Measurements from ENCODE around the gene DNMBP.
"Not testable (repeated sequence)": the region's sequence is repeated elsewhere in the genome, so short reads cannot be mapped to it uniquely, and the experiment has no call there.

DNMBP gene

DNA sequence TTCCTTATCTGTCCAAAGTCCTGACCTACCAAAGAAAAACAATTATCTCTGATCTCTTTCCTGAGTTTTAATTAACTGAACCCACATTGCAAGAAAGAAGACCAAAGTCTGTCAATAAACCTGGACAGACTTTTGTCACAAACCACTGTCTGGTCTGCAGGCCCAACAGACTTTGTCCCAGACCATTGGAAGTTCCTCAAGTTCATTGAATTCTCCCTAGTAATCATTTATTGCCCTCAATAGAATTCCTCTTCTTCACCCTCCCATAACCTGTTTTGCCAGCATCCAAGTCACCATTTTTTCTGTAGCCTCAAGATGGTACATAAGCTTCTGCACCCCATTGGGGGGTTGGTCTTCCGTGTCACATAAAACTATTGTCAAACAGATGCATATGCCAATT lies 3.9 kb upstream of the DNMBP start:
- H3K27ac ChIP-seq = no peak overlapping the region
- TF ChIP-seq, protein P1, sequence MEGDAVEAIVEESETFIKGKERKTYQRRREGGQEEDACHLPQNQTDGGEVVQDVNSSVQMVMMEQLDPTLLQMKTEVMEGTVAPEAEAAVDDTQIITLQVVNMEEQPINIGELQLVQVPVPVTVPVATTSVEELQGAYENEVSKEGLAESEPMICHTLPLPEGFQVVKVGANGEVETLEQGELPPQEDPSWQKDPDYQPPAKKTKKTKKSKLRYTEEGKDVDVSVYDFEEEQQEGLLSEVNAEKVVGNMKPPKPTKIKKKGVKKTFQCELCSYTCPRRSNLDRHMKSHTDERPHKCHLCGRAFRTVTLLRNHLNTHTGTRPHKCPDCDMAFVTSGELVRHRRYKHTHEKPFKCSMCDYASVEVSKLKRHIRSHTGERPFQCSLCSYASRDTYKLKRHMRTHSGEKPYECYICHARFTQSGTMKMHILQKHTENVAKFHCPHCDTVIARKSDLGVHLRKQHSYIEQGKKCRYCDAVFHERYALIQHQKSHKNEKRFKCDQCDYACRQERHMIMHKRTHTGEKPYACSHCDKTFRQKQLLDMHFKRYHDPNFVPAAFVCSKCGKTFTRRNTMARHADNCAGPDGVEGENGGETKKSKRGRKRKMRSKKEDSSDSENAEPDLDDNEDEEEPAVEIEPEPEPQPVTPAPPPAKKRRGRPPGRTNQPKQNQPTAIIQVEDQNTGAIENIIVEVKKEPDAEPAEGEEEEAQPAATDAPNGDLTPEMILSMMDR (conservative IDR thresholded peaks at IDR 0.05) = no peak

DNA sequence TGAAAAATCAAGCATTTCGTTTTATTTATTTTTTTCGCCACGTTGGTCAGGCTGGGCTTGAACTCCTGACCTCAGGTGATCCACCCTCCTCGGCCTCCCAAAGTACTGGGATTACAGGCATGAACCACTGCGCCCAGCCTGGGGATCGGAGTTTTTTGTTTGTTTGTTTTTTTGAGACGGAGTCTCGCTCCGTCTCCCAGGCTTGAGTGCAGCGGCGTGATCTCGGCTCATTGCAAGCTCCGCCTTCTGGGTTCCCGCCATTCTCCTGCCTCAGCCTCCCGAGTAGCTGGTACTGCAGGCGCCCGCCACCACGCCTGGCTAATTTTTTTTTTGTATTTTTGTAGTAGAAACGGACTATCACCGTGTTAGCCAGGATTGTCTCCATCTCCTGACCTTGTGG lies 2.2 kb upstream of the DNMBP start:
- H3K27ac ChIP-seq = not testable (repeated sequence)

DNA sequence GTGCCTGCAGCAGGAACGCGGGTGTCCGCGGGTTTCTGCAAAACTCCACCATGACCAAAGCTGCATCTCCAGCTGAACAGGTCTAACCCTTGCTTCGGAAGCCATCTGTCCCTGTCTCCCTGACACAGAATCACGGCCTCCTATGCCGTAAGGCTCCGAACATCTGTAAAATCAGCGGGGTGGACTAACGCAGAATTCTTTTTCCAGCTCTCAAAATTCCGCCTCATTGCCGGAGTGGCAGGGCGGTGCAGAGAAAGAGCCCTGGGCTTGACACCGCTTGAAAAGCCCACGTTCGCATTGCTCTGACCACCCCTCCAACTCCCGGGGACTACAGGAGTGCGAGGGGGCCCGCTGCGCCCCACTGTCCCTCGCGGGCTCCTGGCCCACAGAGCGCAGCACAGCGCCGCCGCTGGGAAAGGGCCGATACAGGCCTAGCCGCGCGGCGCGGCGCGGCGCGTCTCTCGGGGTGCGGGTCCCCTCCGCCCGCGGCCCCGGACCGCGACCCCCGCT lies 409 bp downstream of the DNMBP start:
- peak overlapping the region; percentile 70 for H3K27ac ChIP-seq
- TF ChIP-seq, protein P1 (conservative IDR thresholded peaks at IDR 0.05) = no peak

DNA sequence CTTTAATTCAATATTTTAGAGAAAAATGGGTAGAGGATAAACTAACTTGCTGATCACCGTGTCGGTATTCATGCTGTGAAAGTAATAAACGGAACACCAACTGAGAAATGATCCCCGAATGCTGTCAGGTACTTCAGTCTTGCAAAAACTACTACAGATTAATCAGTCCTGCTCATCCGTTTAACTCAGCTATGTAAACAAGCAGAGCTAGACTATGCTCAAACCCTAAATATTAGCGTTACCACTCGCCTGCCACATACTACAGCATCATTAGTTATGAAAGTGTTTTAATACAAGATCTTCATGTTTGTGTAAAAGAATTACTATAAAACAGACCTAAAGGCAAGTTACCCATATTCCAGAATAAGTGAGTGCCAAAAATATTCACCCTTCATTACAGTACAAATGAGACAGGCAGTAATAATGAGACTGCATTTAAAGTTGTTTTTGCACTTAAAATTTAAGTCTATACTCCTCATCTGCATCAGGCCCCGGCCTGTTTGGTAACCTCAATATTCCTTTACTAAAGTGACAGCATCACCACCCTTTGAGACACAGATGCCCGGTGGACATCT lies 952 bp downstream of the DNMBP start:
- peak overlapping the region; percentile 70 for H3K27ac ChIP-seq
- TF ChIP-seq, protein P1 (conservative IDR thresholded peaks at IDR 0.05) = no peak

DNA sequence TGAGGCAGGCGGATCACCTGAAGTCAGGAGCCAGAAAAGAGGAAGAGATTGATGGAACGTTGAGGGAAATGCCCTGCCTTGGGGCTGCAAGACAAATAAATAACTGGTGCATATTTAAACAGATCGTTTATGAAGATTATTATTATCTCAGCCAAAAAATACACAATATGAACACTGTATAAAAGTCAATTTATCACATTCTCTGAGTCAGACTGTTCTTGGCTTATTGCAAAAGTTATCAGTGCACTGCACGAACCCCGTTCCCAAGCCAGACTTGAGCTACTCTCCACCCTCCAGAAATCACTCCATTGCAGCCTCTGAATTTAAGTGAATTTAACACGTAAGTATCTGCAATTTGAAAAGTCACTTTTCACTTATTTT lies 1.6 kb downstream of the DNMBP start:
- TF ChIP-seq, protein P1 (conservative IDR thresholded peaks at IDR 0.05) = no peak
- H3K27ac ChIP-seq = peak overlapping the region; percentile 70; the same call in 1 of the 2 replicates

DNA sequence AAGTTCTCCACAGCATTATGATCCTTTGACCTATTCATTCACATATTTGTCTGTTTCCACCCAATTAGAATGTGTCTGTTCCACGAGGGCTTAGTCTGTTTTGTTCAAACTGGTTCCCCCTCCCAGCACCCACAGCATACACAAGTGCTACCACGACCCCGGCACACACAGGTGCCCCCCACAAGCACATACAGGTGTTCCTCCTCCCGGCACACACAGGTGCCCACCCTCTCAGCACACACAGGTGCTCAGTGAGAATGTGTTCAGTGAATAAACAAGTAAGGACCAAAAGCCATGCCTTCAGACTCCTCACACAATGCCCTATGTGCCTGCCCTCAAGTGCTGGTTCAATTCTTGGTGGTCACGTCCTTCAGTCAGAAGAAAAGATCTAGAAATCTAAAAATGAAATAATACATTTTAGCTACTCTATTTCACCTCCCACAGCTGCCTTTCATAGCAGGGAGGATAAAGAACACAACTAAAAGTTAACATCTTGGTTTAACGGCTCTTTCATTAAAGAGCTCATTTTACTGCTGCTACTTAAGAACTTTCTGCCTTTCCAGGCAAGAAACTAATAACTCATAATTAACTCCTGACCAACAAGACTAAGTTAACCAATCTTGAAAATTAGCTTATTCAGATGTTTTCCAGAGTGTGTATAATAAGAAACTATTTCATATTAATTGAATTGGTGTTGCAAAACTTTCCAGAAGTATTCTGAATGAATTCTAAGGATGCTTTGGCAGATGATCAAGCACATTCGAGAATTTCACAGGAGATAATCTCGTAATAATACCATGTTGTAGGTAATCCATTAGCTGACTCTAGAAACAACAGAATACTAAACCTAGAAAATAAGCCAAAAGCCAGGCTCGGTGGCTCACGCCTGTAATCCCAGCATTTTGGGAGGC lies 2.3 kb downstream of the DNMBP start:
- H3K27ac ChIP-seq = peak overlapping the region; percentile 70; the same call in 1 of the 2 replicates
- TF ChIP-seq, protein P1 (conservative IDR thresholded peaks at IDR 0.05) = no peak

DNA sequence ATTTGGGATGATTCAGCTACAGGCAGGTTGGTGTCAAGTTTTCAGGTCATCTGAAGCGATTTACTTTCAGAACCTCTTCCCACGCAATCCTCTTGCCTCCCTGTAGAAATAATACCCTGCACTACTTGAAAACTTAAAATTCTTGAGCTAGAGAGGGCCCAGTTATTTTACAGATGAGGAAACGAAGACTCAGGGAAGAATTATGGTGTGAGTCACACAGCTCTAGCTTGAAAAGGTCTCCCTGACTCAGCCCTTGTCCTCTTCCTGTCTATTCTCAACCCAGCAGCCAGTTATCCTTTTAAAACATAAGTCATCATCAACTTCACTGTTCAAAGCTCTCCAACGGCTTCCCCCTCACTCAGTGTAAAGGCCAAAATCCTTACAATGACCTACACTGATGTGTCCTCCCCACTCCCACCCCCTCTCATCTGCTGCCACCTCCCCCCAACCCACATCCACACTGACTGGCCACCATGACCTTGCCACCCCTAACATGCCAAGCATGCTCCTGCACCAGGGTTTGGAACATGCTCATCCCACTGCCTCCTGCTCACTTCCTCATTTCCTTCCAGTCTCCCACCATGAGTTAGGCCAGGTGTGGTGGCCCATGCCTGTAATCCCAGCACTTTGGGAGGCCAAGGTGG lies 3.4 kb downstream of the DNMBP start:
- no peak overlapping the region for H3K27ac ChIP-seq

More for the DNA sequence above, 3.4 kb downstream of the DNMBP start:
- TF ChIP-seq, protein P1 (conservative IDR thresholded peaks at IDR 0.05) = no peak
